Measurements from ENCODE around the gene TRAF3.
"Not testable (repeated sequence)": the region's sequence is repeated elsewhere in the genome, so short reads cannot be mapped to it uniquely, and the experiment has no call there.

The TRAF3 gene

DNA sequence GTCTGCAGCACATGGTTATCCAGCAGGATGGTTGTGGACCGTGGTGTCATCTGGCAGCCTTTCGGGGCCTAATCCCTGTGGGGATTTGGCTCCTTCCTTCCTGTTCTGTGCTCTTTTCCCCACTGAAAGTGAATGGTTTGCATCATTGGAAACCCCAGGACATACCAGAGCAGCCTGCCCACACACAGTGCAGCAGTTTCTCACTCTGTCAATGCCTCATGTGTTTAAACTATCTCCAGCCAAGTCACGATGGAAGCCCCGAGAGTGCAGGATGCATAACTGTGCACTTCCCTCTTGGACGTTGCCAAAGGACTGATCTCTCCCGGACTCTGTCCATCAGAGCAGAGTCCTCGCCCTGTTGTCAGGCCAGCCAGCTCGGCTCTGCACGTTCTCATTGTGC, 116.2 kb downstream of the TRAF3 start:
- H3K79me2 ChIP-seq (ENCODE audit: insufficient read depth, low read depth) = peaks cover 7% of the 10 kb centered on the region; the same call in 1 of the 2 replicates
- no peaks in the 10 kb centered on the region for H3K27me3 ChIP-seq (ENCODE audit: insufficient read depth, low read depth)
- no peak overlapping the region for H3K4me3 ChIP-seq (IDR thresholded peaks at IDR 0.05; ENCODE audit: insufficient read depth, low read depth, low read length)
- no peak overlapping the region for H3K9ac ChIP-seq
- no peaks in the 10 kb centered on the region for H3K36me3 ChIP-seq (ENCODE audit: insufficient read depth)
- no peak overlapping the region for H3K27ac ChIP-seq
- H3K4me1 ChIP-seq (ENCODE audit: low read depth, poor library complexity, severe bottlenecking) = no peaks in the 10 kb centered on the region
- TF ChIP-seq, protein P1, sequence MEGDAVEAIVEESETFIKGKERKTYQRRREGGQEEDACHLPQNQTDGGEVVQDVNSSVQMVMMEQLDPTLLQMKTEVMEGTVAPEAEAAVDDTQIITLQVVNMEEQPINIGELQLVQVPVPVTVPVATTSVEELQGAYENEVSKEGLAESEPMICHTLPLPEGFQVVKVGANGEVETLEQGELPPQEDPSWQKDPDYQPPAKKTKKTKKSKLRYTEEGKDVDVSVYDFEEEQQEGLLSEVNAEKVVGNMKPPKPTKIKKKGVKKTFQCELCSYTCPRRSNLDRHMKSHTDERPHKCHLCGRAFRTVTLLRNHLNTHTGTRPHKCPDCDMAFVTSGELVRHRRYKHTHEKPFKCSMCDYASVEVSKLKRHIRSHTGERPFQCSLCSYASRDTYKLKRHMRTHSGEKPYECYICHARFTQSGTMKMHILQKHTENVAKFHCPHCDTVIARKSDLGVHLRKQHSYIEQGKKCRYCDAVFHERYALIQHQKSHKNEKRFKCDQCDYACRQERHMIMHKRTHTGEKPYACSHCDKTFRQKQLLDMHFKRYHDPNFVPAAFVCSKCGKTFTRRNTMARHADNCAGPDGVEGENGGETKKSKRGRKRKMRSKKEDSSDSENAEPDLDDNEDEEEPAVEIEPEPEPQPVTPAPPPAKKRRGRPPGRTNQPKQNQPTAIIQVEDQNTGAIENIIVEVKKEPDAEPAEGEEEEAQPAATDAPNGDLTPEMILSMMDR (conservative IDR thresholded peaks at IDR 0.05; ENCODE audit: low read depth, low read length) = no peak
- no peaks in the 10 kb centered on the region for H4K20me1 ChIP-seq (ENCODE audit: insufficient read depth)
- no peak overlapping the region for H3K4me2 ChIP-seq
- H2AFZ ChIP-seq (ENCODE audit: low read depth) = no peak overlapping the region

DNA sequence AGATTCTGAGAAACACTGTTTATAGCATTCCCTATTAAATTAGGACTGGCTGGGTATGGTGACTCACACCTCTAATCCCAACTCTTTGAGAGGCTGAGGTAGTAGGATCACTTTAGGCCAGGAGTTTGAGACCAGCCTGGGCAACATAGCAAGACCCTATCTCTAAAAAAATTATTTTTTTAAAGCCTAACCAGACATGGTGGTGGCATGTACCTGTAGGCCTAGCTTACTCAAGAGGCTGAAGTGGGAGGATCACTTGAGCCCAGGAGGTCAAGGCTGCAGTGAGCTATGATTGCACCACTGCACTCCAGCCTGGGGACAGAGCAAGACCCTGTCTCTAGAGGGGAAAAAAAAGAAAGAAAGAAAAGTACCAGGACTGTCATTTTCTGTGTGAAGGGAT, 119.5 kb downstream of the TRAF3 start:
- H3K27ac ChIP-seq; H2AFZ ChIP-seq (ENCODE audit: low read depth); H3K4me2 ChIP-seq; H3K36me3 ChIP-seq (ENCODE audit: insufficient read depth); H3K4me1 ChIP-seq (ENCODE audit: low read depth, poor library complexity, severe bottlenecking); H3K27me3 ChIP-seq (ENCODE audit: insufficient read depth, low read depth); H3K79me2 ChIP-seq (ENCODE audit: insufficient read depth, low read depth); H4K20me1 ChIP-seq (ENCODE audit: insufficient read depth); H3K4me3 ChIP-seq (IDR thresholded peaks at IDR 0.05; ENCODE audit: insufficient read depth, low read depth, low read length); H3K9ac ChIP-seq: not testable (repeated sequence)

DNA sequence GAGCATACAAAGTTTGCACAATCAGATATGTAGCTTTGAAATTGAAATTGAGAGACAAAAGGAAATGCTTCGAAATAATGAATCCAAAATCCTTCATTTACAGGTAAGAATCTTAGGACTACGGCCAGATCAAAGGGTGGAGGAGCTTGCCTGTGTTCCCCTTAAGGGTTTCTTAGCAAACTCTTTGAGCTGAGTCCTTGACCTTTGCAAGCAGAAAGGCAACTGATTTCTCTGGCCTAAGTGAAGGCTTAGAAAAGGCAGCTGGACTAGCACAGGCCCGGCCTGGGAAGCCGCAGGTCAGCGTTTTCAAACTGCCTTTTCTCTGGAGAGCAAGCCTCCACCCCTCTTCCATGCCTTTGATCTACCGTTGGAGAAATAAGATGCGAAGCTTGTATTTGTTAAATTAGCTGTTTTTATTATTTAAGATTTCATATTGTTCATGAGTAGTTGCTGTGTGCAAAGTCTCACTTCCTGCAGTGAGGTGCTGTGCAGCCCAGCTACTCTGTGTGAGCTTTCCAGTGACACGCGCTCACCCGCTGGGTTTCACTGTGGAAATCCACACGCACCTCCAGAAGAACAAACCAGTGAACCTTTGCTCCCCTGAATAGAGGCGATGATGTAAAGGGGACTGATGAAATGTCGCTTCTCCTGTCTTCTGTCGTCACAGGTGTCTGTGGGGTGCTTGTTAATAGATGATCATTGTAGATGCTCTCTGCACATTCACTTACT, 120.2 kb downstream of the TRAF3 start:
- no peak overlapping the region for H3K27ac ChIP-seq
- TF ChIP-seq, protein P1 (conservative IDR thresholded peaks at IDR 0.05; ENCODE audit: low read depth, low read length) = no peak
- H3K36me3 ChIP-seq (ENCODE audit: insufficient read depth) = no peaks in the 10 kb centered on the region

DNA sequence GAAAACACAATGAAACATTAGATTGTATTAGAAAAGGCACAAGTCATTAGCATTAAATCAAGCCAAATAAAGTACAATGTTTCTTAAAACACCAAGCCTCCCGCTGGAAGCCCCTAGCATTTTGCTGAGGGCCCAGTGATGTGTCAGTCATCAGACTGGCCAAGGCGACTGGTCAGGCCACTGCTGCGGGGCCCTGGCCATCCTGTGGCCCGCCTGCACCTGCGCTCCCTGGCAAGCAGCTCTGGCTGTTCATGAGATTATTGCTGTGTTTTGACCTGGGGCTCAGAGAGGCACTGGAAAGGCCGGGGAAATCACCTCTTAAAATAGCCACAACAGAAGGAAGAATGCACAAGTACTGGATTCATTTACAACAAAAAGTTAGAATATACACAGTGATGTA, 121.0 kb downstream of the TRAF3 start:
- H4K20me1 ChIP-seq (ENCODE audit: insufficient read depth) = no peaks in the 10 kb centered on the region
- no peak overlapping the region for H3K27ac ChIP-seq
- H2AFZ ChIP-seq (ENCODE audit: low read depth) = no peak overlapping the region
- H3K27me3 ChIP-seq (ENCODE audit: insufficient read depth, low read depth) = no peaks in the 10 kb centered on the region
- H3K79me2 ChIP-seq (ENCODE audit: insufficient read depth, low read depth) = no peaks in the 10 kb centered on the region
- H3K9ac ChIP-seq = no peak overlapping the region
- peaks cover 10% of the 10 kb centered on the region for H3K4me1 ChIP-seq (ENCODE audit: low read depth, poor library complexity, severe bottlenecking)
- H3K36me3 ChIP-seq (ENCODE audit: insufficient read depth) = no peaks in the 10 kb centered on the region
- no peak overlapping the region for H3K4me3 ChIP-seq (IDR thresholded peaks at IDR 0.05; ENCODE audit: insufficient read depth, low read depth, low read length)
- H3K4me2 ChIP-seq = no peak overlapping the region
- TF ChIP-seq, protein P1 (conservative IDR thresholded peaks at IDR 0.05; ENCODE audit: low read depth, low read length) = no peak

More for the DNA sequence above, 120.2 kb downstream of the TRAF3 start:
- Histone ChIP-seq H3K9ac (no peak overlapping the region), H3K27me3 (ENCODE audit: insufficient read depth, low read depth) (no peaks in the 10 kb centered on the region), H3K79me2 (ENCODE audit: insufficient read depth, low read depth) (no peaks in the 10 kb centered on the region), H3K4me1 (ENCODE audit: low read depth, poor library complexity, severe bottlenecking) (peaks cover 10% of the 10 kb centered on the region), H3K4me2 (no peak overlapping the region), H2AFZ (ENCODE audit: low read depth) (no peak overlapping the region), H3K4me3 (IDR thresholded peaks at IDR 0.05; ENCODE audit: insufficient read depth, low read depth, low read length) (no peak overlapping the region), H4K20me1 (ENCODE audit: insufficient read depth) (no peaks in the 10 kb centered on the region)

DNA sequence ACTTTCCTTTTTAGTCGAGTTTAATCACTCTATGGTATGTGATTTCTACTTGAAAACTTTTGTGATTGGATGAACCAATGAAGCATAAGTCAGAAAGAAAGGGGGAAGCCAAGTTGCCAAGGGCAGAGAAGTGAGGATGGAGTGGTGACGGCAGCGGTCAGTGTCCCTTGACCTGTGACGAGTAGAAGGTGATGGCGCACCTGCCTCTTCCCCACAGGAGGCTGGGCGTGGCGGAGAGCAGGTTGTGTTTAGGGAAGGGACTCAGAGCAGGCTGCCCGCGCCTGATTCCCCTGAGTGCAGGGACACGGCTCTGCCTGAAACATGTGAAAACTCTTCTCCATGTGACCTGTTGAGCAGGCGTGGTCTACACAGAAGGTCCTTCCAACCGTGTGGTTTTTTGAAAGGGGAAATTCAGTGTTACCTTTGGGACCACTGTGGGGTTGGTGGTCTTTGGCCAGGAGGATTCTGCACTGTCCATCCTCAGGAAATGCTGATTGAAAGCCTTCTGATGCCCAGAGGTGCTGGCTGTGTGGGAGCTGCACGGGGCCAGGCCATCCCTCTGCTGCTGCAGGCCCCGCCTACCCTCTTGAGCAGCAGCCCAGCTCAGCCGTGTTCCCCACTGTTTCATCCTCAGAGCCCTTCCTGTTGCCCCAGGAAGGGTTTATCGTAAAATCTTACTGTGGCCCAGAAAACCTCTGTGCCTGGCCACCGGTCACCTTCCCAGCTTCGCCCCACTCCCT, 121.7 kb downstream of the TRAF3 start:
- Histone ChIP-seq H3K27ac (no peak overlapping the region), H3K4me1 (ENCODE audit: low read depth, poor library complexity, severe bottlenecking) (peaks cover 10% of the 10 kb centered on the region), H4K20me1 (ENCODE audit: insufficient read depth) (no peaks in the 10 kb centered on the region), H3K79me2 (ENCODE audit: insufficient read depth, low read depth) (no peaks in the 10 kb centered on the region), H3K9ac (no peak overlapping the region), H3K27me3 (ENCODE audit: insufficient read depth, low read depth) (no peaks in the 10 kb centered on the region), H3K4me3 (IDR thresholded peaks at IDR 0.05; ENCODE audit: insufficient read depth, low read depth, low read length) (no peak overlapping the region), H3K4me2 (no peak overlapping the region; the same call in 1 of the 2 replicates), H3K36me3 (ENCODE audit: insufficient read depth) (no peaks in the 10 kb centered on the region), H2AFZ (ENCODE audit: low read depth) (no peak overlapping the region)
- TF ChIP-seq, protein P1 (conservative IDR thresholded peaks at IDR 0.05; ENCODE audit: low read depth, low read length) = no peak
